Stimulated activated CD4-positive, alpha-beta T cell treated with anti-CD3 and anti-CD28 coated beads, Interleukin-12 subunit alpha, Interleukin-12 subunit beta, amount 100 ng/mL, for 48 hours (primary cell): ENCODE results near the gene OR1J2.
"Not testable (repeated sequence)": the region's sequence is repeated elsewhere in the genome, so short reads cannot be mapped to it uniquely, and the experiment has no call there.

ENCODE experiments used
- DNase-seq, 3 donors: peaks; one replicate each; pipeline ENCODE4 v3.0.0-alpha.2; 2020; ENCODE audit warnings: low read depth in 2 of 3, low spot score in 1 of 3

Gene OR1J2

GRCh38 chr9:122510502-122510901 lies at the start of gene OR1J2:
OR1J2 (plus strand) TSS chr9:122510802; CDS start chr9:122510802, 0 bp downstream.
- DNase-seq, result no peak

GRCh38 chr9:122463828-122464632 lies 46.6 kb upstream of the OR1J2 start:
- peak in 1 of 3 donors; percentile 12 for DNase-seq

GRCh38 chr9:122464633-122465567 lies 45.7 kb upstream of the OR1J2 start:
- DNase-seq, result peak; percentile 35 to 62 (median 54)

GRCh38 chr9:122466456-122466855 lies 44.1 kb upstream of the OR1J2 start:
- no peak for DNase-seq

- DNase-seq, result no peak
These were observed 41.9 kb upstream of the OR1J2 start for GRCh38 chr9:122468735-122469134.

GRCh38 chr9:122474561-122474960 lies 36.0 kb upstream of the OR1J2 start:
- no peak for DNase-seq

- DNase-seq, result no peak
These were observed 34.9 kb upstream of the OR1J2 start for GRCh38 chr9:122475717-122476116.

- DNase-seq, result no peak
These were observed 33.3 kb upstream of the OR1J2 start for GRCh38 chr9:122477346-122477745.

GRCh38 chr9:122477826-122478225 lies 32.8 kb upstream of the OR1J2 start, which contains the start of gene OR1J1:
OR1J1 (minus strand) TSS chr9:122477926; CDS start chr9:122477926, 0 bp downstream.
- DNase-seq, result no peak

- no peak for DNase-seq
These were observed 31.5 kb upstream of the OR1J2 start for GRCh38 chr9:122479062-122479461.

- DNase-seq, result peak in 1 of 3 donors; percentile 11
These were observed 11.7 kb upstream of the OR1J2 start for GRCh38 chr9:122498883-122499288.

- DNase-seq, result no peak
These were observed 3.6 kb upstream of the OR1J2 start for GRCh38 chr9:122506964-122507363.

- DNase-seq, result no peak
These were observed 7.6 kb downstream of the OR1J2 start for GRCh38 chr9:122518226-122518625.

GRCh38 chr9:122518841-122519240 lies 8.2 kb downstream of the OR1J2 start, which contains the start of gene OR1J4:
OR1J4 (plus strand) TSS chr9:122519141; CDS start chr9:122519141, 0 bp downstream.
- no peak for DNase-seq

- no peak for DNase-seq
These were observed 8.8 kb downstream of the OR1J2 start for GRCh38 chr9:122519376-122519775.

- DNase-seq, result peak in 1 of 3 donors; percentile 0
These were observed 16.0 kb downstream of the OR1J2 start for GRCh38 chr9:122526602-122527001.

GRCh38 chr9:122527193-122527592 lies 16.6 kb downstream of the OR1J2 start, which contains the start of gene OR1N1:
OR1N1 (minus strand) TSS chr9:122527293; CDS start chr9:122527293, 0 bp downstream.
- no peak for DNase-seq

- not testable (repeated sequence) for DNase-seq
These were observed 20.6 kb downstream of the OR1J2 start for GRCh38 chr9:122531157-122531556.

GRCh38 chr9:122536134-122536533 lies 25.5 kb downstream of the OR1J2 start:
- no peak for DNase-seq

- DNase-seq, result not testable (repeated sequence)
These were observed 26.5 kb downstream of the OR1J2 start for GRCh38 chr9:122537066-122537465.

- DNase-seq, result no peak
These were observed 28.2 kb downstream of the OR1J2 start for GRCh38 chr9:122538757-122539156.
